GF-D8 (cell line): Measurements from ENCODE around the gene CCDC126.
"Not testable (repeated sequence)": the region's sequence is repeated elsewhere in the genome, so short reads cannot be mapped to it uniquely, and the experiment has no call there.

Experiments
- DNase-seq: peaks from one replicate; lab custom pipeline; 2025; lab: John Stamatoyannopoulos, UW

Gene CCDC126, protein sequence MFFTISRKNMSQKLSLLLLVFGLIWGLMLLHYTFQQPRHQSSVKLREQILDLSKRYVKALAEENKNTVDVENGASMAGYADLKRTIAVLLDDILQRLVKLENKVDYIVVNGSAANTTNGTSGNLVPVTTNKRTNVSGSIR

DNA sequence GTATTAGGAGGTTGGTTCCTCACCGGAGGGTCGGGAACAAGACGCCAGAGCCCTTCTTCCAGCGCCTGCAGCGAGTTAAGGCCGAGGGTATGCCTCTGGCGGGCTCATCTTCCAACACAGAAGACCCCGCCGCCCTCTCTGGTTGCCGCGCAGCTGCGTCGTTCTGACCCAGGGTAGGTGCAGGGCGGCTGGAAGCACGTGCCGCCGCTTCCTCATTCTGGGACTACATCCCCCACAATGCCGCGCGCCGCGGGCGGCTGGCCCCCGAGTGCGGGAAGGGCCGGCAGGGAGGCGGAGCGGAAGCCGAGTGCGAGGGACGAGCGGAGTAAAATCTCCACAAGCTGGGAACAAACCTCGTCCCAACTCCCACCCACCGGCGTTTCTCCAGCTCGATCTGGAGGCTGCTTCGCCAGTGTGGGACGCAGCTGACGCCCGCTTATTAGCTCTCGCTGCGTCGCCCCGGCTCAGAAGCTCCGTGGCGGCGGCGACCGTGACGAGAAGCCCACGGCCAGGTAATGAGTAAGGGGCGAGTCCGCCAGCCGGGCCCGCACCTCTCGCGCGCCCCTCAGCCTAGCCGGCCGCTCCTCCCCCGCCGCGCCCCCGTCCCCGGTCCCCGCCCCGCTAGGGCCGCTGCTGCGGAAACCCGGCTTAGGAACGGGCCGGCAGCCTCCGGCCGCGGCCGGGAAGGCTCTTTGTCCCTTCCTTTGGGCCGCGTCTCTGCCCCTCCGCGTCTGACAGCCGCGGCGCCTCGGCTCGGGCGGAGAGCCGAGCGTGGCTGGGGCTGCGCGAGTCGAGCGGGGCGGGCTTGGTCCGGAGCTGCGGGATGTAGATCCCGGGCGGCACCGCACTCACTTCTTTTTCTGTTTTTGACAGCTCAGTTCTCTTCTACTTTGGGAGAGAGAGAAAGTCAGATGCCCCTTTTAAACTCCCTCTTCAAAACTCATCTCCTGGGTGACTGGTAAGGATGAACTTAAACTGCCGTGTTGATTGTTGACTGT lies at the start of gene CCDC126:
Gene CCDC126 (plus strand): TSS at position 289 of the 998 bp plus-strand sequence. CDS start 13,934 bp downstream, outside the sequence.
- DNase-seq: peak; percentile 82

DNA sequence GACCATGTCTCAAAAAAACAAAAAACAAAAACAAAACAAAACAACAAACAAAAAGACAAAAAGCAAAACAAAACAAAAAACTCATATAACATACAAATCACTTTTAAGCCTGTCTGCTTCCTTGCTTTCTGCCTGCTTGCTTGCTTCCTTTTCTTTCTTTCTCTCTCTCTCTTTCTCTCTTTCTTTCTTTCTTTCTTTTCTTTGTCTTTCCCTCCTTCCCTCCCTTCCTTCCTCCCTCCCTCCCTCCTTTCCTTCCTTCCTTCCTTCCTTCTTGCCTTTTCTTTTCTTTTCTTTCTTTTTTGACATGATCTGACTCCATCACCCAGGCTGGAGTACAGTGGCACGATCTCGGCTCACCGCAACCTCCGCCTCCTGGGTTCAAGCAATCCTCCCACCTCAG lies 49.5 kb upstream of the CCDC126 start:
- DNase-seq: no peak

DNA sequence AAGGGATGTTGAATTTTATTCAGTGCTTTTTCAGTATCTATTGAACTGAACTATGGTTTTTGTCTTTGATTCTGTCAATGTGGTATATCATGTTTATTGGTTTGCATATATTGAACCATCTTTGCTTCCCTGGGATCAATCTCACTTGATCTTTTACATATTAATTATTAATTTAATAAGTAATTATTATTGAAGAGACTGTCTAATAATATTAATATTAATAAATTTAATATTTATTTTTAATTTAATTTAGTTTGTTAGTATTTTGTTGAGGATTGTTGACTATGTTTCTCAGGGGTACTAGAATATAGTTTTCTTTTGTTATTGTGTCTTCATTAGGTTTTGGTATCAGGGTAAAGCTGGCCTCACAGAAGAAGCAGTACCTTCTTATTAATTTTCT lies 38.9 kb upstream of the CCDC126 start:
- DNase-seq: no peak

DNA sequence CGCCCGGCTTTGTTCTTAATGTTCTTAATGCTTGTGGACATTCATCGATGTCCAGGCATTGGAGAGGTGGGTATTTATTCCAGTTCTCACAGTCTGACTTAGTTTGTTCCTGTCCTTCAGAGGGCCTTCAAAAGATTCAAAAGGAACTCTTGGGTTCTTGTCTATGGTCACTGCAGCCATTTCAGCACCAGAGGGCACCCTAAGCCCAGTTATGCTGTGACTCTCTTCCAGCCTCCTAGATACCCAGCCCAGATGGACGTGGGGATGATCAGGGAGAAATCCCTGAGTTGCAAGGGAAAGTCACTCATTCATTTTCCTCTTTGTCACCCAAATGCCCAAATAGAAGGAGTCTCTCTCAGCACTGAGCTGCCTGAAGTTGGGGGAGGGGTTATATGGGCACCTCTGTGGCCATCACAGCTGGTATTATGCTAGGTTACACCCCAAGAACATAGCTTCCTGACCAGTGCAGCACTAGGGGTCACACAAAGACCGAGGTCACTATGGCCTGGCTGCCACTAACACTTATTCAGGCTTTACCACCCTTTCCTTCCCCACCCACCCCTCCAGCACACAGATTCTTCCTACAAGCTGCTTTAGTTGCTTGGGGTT lies 26.5 kb upstream of the CCDC126 start:
- DNase-seq: peak; percentile 17

DNA sequence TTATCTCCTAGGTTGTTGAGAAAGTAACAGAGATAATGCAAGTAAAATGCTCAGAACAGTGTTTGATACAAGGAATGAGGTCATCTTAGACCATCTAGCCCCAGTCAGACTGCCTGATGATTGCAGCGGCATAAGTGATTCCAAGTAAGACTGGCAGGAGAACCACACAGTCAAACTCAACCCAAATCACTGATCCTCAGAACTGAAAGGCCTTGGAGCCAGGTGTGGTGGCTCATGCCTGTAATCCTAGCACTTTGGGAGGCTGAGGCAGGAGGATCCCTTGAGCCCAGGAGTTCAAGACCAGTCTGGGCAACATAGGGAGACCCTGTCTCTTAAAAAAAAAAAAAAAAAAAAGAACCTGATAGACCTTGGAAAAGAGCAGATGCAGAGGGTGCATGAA lies 15.2 kb upstream of the CCDC126 start:
- not testable (repeated sequence) for DNase-seq

DNA sequence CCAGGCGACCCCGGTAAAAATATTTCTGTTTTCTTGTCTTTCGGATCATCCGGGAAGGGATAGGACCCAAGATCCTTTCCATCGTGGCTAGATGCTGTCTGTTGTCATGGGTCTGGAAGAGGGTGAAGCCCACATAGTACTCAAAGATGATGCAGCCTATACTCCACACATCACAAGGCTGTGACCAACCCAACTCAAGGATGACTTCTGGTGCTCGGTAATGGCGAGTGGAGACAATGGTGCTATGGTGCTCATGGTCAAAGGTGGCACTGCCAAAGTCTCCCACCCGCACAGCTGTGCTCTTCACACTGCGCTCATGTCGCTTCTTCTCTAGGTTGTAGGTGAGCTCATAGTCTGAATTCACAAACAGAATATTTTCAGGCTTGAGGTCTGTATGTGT lies 11.9 kb upstream of the CCDC126 start:
- DNase-seq: not testable (repeated sequence)

DNA sequence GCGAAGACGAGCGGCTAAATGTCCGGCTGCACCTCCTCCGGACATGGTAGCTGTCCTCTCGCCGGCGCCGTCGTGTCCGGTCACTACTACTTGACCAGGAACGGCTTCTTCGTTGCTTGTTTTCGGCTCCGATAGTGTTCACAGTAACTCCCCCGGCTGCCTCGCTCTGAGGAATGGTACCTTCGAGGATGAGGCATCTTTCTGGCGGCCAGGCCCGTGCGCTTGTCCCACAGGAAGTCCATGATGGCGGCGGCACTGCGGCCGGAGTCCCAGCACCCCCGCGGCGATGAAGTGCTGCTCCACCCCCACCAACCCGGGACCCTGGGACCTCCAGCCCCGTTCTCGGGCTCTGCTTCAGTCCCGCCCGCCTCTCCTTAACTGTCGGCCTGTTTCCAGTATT lies 11.0 kb upstream of the CCDC126 start:
- no peak for DNase-seq

DNA sequence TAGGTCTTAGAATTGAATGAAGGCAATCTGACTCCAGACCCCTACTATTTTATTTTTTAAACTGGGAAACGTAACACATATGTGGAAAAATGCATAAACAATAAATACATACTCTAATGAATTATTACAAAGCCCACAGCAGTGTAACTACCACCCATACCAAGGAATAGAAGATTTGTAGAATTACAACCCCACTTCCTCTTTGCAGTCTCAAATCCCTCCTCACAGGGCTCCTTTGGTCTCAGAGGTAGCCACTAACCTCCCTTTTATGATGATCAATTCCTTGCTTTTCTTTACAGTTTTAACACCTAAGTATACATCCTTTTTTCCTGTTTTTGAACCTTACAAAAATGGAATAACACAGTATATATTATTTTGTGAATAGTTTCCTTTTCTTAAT lies 6.7 kb upstream of the CCDC126 start:
- DNase-seq: no peak

DNA sequence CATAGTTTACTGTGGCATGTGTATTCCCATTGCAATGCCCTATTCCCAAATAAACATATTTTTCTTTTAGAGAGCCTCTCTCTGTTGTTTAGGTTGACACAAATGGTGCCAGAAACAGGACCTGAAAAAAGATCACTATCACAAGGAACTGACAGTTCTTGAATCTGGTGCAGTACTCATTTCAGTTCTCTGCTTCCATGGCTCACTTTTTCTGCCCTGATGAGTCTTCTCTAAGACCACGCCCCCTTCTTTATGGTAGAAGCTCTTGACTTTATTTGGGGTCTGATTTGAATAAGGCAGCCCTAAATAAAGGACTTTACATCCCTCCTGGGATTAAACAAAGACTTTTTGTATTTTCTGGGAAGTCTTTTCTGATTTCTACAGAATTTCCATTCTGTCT lies 3.5 kb upstream of the CCDC126 start:
- DNase-seq: no peak

DNA sequence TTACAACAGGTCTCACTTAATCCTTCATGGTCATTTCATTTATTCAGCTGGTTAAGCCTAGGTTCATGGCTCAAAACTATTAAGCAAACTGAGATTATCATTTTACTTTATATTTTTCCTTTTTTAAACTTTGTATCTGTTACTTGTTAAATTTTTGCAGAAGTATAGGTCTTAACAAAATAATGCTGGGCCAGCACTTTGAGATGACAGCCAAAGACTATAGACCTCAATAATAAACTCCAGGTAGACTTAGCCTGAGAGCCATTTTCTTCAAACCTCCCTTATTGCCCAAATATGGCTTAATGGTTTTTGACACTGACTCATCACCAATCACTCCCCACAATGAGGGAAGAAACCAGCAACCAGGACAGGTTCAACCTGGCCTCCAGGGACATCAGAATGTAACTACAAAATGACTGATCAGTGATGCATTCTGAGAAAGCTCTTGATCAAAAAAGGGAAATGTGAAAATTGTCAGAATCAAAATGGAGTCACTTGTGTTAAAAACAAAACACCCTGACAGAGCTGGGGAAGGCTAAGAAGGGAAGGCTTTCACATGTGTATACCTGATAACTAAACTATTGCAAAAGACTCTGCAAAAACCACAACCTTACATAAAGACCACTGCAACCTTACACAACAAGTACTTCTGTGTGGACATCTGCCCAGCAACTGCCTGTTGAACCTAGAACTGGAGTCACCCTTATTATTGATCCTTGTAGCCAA lies 2.1 kb upstream of the CCDC126 start:
- peak; percentile 85 for DNase-seq

DNA sequence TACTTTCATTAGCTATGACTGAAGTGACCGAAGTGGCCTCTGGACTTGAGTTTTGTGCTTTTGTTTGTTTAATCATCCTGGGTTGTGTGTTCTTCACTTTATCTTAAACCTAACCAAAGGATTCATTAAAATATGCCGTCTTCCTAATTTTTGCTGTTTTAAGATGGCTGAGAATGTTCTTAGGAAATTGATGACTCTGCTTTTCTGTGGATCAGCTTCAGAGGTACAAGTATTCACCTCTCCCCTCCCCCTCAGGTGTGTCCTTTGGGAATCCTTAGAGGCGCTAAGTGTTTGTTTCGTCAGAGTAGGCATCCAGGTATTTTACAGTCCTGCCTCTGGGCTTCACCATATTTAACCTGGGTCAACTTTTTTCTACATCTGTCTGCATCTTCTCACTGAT lies 1.1 kb downstream of the CCDC126 start:
- DNase-seq: no peak

DNA sequence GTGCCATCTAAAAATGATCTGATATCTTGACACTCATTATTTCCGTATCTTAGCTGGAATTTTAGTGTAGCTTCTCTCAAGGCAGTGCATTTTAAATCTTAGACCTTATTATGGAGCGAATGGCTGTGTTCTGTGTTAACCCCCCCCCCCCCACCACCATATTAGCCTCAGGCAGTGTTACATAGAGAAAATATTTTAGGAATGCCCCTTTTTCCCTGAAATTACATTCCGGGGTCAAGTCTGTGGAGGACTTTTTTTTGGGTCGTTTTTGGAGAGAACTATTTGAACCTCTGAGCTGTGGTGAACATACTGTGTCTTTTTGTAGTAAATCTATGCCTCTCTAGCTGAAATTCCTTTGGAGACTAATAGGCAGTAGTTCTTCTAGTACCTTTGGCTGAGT lies 3.1 kb downstream of the CCDC126 start:
- no peak for DNase-seq

DNA sequence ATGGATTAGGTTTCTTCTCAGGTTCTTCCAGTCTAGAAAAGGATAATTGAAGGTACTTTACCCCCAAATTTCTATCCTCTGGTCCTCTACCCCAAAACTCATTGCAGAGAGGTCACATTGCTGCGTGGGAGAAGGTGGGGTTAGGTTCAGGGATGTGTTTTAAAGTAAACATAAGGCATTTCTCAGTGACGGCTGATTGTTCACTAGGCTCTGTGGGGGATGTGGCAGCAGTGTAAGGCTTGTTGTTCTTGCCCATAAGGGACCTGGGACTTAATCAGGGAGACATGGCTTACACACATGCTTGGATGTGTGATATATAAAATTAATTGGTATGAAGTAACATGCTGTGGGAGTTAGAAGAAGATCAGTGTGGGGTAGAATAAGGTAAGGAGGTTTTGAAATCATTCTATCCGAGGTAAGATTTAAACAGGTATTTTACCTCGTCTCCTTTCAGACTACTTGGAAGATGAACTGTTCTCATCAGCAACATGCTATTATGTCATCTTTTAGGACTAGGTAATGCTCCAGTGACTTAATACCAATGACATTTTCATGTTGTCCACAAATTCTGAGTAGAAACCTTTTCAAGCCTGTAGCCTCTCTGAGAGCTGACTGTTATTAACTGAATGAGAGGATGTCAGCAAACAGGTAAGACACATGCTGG lies 6.6 kb downstream of the CCDC126 start:
- no peak for DNase-seq

DNA sequence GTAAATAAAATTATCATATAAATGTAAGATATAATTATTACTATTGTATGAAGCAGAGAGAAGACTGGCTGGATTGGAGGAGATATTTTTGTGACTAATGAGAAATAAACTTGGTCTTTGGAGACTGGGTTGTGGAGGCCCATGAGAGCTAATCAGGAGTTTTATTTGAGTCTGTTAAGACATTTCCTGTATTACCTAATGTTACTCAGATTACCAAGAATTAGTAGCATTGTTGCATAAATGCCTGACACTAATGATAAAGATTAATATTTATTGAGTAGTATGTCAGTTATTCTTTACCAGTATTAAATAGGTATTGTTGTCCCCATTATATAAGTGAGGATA lies 7.1 kb downstream of the CCDC126 start:
- no peak for DNase-seq

DNA sequence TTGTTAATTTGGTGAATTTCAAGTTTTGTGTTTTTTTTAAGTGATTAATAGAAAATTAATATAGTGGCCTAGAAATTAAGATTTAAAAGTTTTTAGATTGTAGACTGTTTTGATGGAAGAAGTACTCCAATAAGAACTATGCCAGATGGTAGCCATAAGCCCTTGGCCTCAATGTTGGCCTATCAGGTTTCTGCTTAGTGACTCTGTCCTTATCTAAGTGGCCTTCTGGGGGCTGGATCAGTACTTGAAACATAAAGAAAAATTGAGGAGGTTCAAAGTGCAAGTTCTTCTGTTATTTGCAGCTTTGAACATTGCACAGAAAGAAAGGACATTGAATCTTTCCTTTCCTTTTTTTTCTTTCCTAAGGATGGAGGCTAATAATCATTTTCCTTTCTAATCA lies 9.9 kb downstream of the CCDC126 start:
- no peak for DNase-seq

DNA sequence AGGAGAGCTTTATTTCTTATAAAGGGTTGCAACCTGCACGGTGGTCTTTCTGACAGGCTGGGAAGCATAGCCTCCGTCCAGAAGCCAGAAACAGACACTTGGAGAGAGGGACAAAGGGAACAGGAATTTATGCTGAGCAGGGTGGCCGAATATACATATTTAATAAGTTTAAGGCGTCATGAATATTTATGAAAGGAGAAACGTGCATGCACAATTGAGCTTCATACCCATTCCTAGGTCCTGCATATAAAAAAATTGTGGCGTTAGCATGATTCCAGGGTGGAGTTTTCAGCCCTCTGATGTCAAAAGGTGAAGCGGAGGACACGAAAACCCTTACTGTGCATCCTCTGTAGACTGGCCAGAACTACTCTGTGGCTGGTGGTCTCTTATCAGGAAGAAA lies 10.7 kb downstream of the CCDC126 start:
- DNase-seq: no peak

DNA sequence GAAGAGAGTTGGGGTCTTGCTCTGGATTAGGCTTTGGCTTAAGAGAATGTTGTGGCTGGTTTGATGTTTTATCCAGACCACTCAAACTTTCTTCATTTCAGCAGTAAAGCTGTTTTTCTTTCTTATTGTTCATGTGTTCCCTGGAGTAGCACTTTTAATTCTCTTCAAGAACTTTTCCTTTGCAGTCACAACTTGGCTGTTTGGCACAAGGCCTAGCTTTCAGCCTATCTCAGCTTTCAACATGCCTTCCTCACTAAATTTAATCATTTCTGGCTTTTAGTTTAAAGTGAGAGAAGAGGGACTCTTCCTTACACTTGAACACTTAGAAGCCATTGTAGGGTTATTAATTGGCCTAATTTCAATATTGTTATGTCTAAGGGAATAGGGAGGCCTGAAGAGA lies 18.1 kb downstream of the CCDC126 start:
- no peak for DNase-seq

DNA sequence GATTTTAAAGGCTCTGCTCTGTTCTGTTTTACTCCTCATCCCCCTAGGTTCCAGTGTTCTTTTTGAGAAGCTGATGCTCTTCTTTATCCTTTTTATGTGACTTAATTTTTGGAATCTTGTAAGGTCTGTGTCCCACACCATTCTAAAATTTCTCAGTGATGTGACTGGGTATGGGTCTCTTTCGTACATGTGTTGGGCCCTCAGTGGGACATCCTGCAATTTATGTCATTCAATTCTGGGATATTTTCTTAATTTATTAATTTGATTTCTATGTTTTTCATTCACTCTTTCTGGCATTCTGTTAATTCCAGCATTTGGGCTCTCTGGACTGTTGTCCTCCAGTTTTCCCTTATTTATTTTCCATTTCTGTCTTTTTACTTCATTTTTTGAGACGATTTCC lies 19.4 kb downstream of the CCDC126 start:
- DNase-seq: no peak

DNA sequence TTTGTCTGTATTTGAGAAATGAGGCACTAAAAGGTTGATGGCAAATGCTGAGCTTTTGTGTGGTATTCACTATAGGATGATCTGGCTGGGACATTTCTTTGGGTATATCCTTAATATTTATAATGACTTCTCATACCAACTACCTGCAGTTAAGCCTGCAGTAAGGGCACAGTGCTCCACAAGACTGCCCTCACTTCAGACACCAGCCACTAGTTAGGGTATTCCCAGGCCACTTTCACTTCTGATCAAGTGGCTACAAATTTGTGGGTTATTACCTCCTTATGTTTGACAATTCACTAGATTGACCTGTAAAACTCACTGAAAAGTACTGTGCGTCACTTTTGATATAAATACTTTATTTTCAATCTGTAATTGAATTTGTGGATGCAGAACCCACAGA lies 20.3 kb downstream of the CCDC126 start:
- DNase-seq: no peak

DNA sequence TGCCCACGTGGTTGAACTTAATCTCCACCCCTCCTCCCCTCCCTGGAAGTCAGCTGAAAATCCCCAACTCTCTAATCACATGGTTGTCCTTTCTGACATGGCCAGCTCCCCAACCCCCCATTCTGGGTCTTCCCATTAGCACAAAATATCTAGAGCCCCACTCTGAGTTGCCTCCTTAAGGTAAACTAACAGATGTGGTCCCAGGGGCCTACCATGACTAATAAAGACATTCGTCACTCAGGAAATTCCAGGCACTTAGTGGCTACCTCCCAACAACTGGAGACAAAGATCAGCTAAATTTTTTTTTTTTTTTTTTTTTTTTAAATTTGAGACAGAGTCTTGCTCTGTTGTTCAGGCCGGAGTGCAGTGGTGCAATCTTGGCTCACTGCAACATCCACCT lies 21.1 kb downstream of the CCDC126 start:
- no peak for DNase-seq

DNA sequence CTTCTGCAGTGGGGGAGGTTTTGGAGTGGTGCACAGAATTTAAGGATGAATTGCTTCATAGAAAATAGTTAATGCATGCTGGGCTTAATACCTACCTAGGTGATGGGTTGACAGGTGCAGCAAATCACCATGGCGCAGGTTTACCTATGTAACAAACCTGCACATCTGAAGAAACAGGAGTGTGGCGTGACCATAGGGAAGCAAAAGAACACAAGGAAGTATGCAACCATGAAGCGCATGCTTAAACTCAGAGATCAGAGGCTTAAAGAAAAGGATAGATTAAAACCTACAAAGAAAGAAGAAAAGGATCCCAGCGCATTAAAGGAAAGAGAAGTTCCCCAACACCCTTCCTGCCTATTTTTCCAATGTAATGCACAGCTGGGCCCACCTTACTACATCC lies 22.0 kb downstream of the CCDC126 start:
- DNase-seq: no peak

DNA sequence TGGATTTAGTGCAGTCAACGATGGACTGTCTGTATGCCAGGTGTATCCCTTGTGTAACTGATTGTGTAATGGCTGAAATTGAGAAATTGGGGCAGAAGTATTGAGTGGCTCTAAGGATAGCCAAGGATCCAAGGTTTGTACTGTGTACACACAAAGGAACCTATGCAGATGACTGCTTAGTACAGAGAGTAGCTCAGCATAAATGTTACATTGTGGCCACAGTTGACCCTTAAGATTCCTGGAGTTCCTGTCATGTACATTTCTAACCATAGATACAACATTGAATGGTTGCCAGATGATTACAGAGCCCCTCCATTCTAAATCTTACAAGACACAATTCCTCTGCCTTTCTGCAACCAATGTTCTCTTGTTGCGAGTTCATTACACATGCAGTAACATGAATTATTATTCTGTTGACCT lies 25.3 kb downstream of the CCDC126 start:
- DNase-seq: no peak
